Astrocyte of the cerebellum (primary cell): ENCODE measurements around the gene RCN2.
"Not testable (repeated sequence)": the region's sequence is repeated elsewhere in the genome, so short reads cannot be mapped to it uniquely, and the experiment has no call there.

Experiments used
- DNase-seq: peaks from one replicate; pipeline ENCODE4 v3.0.0-alpha.2; 2011; ENCODE audit warnings: low read depth
- H3K4me3 ChIP-seq: 2 replicates; pipeline ENCODE4 v1.5.1; 2011; ENCODE audit warnings: mild to moderate bottlenecking, low read depth, low read length, moderate library complexity
- CTCF ChIP-seq: IDR thresholded peaks from 2 replicates; pipeline ENCODE4 v1.5.1; 2012; ENCODE audit warnings: low read length, low read depth, moderate library complexity, mild to moderate bottlenecking; ENCODE audit errors: missing control alignments
- in situ Hi-C: cut with HindIII; loops from 2 replicates; pipeline ENCODE4 v1.10.0; 2017; ENCODE audit warnings: low sequenced_read_pairs

The RCN2 gene

DNA sequence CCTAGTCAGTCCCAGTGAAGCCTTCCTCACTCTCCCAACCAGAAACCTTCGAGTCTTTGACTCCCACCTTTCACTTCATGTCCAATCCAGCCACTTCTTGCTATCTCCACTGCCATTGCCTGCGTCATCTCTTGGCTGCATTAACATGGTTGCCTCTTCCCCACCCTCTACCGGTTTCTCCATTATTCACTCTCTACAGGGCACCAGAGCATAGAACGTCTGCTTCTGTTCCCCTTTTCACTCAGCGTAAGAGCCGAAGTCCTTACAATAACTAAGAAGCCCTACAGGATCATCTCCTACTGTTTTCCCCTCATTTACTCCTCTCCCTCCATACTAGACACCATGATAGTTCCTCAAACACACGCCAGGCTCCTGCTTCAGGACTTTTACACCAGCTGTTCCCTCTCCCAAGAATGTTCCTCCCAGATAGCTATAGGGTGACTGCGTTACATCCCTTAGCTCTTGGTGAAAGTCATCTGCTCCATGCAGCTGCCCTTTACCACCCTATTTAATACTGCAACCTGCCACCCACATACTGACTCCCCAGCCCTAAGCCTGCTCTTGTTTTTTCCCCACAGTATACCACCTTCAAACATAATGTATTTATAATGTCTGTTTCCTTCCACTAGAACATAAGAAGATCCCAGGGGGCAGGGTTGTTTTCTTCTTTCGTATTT, 30.9 kb downstream of the RCN2 start:
- no peak for DNase-seq
- TF ChIP-seq CTCF, result no peak
- no peak overlapping the region for H3K4me3 ChIP-seq
- in situ Hi-C loops, result no loop called here

GRCh38 chr15:76963596-76963995, 32.0 kb downstream of the RCN2 start:
- no peak for TF ChIP-seq CTCF
- no peak for DNase-seq
- no peak overlapping the region for H3K4me3 ChIP-seq
- in situ Hi-C loops, result no loop called here

DNA sequence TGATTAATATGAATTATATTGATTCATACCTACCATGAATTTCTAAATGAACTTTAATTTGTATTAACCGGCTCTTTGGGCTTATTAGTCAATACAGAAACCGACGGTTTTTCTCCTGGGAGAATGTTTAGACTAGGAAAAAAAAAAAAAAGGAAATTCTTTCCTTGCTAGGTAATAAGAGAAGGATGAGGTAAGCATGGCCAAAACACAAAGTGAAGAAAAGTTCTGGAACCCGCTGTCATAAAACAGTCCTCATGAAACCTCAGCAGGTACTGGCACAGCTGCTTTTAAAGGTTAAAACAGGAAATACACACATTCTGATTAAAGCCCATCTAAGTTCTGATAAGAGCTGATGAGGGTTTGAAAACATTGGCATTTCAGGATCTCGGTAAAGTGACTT, 32.6 kb downstream of the RCN2 start:
- no peak overlapping the region for H3K4me3 ChIP-seq
- no peak for DNase-seq
- in situ Hi-C loops, result no loop called here

GRCh38 chr15:76966051-76966450, 34.5 kb downstream of the RCN2 start:
- in situ Hi-C loops, H3K4me3 ChIP-seq, DNase-seq: not testable (repeated sequence)

More for the DNA sequence above, 32.6 kb downstream of the RCN2 start:
- TF ChIP-seq CTCF, result no peak

- TF ChIP-seq CTCF, result no peak
- H3K4me3 ChIP-seq, result no peak overlapping the region
- DNase-seq, result no peak
- in situ Hi-C loops, result no loop called here
These were observed 35.5 kb downstream of the RCN2 start for GRCh38 chr15:76967067-76967466.

DNA sequence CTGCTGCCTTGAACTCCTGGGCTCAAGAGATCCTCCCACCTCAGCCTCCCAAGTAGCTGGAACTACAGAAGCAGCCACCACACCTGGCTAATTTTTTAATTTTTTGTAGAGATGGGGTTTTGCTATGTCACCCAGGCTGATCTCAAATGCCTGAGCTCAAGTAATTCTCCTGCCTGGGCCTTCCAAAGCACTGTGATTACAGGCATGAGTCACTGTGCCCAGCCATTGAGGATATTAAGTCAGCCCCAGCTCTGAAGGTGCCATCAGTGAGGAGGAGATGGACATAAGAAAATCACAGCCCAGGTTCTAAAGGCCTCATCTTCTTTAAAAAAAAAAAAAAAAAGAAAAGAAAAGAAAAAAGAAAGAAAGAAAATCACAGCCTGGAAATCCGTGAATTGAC, 36.8 kb downstream of the RCN2 start:
- no peak for DNase-seq
- H3K4me3 ChIP-seq, result no peak overlapping the region
- in situ Hi-C loops, result no loop called here
- no peak for TF ChIP-seq CTCF

GRCh38 chr15:76972389-76973361, 41.1 kb downstream of the RCN2 start:
- in situ Hi-C loops, result no loop called here
- no peak for TF ChIP-seq CTCF
- DNase-seq, result no peak
- no peak overlapping the region for H3K4me3 ChIP-seq
